ENCODE data around the gene LEP.

LEP gene

DNA sequence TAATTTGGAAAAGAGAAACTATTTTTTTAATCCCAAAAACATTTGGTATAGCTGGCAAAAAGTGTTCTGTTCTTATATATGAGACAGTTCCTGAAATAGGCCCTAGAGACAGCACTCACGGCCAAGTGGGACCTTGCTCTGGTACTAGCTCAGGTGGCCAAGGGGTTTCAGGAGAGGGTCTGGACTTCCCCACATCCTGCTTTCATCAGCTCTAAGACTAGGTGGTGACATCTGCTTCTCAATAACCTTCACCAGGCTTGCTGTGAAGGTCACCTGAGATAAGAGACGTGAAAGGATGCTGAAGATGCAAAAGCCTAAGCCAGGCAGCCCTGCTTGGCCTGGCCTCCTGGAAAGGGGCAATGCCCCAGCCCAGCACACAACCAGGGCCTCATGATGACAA, 62.1 kb downstream of the LEP start:
- H3K4me1 ChIP-seq (ENCODE audit: control insufficient read depth, insufficient read depth, low read length): peaks cover 40% of the 10 kb centered on the region
- H3K27ac ChIP-seq (ENCODE audit: low read depth, low read length): no peak overlapping the region
- H3K4me3 ChIP-seq (ENCODE audit: low read depth, low read length): no peak overlapping the region
- H3K9ac ChIP-seq (ENCODE audit: low read length): no peak overlapping the region
- H3K9me3 ChIP-seq (ENCODE audit: control insufficient read depth, insufficient read depth, low read depth, low read length): no peaks in the 10 kb centered on the region
- peaks cover 44% of the 10 kb centered on the region for H3K36me3 ChIP-seq (ENCODE audit: control insufficient read depth, insufficient read depth, low read length)
- H3K27me3 ChIP-seq (ENCODE audit: control insufficient read depth, insufficient read depth, low read length): no peaks in the 10 kb centered on the region

GRCh38 chr7:128303643-128304042, 62.6 kb downstream of the LEP start:
- Histone ChIP-seq H3K27ac (ENCODE audit: low read depth, low read length) (no peak overlapping the region), H3K4me3 (ENCODE audit: low read depth, low read length) (no peak overlapping the region), H3K9me3 (ENCODE audit: control insufficient read depth, insufficient read depth, low read depth, low read length) (no peaks in the 10 kb centered on the region), H3K9ac (ENCODE audit: low read length) (no peak overlapping the region), H3K27me3 (ENCODE audit: control insufficient read depth, insufficient read depth, low read length) (no peaks in the 10 kb centered on the region), H3K4me1 (ENCODE audit: control insufficient read depth, insufficient read depth, low read length) (peaks cover 36% of the 10 kb centered on the region), H3K36me3 (ENCODE audit: control insufficient read depth, insufficient read depth, low read length) (peaks cover 48% of the 10 kb centered on the region)

DNA sequence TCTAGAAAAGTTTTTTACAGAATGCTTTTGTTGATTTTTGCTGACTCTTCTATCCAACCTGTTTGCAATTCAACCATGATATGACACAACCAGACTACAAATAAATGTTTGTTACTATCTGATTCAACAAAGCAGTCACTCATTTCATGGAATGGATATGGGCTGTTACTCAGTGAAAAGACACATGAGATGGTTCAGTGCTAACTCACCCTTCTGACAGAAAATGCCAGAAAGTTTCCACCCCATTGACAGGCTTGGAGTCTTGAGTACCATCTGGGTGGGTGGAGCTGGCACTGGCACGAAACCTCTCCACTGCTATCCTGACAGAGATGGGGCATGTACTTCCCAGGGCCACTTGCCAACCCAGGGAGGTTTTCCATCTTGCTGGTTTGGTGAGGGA, 63.1 kb downstream of the LEP start:
- Histone ChIP-seq H3K36me3 (ENCODE audit: control insufficient read depth, insufficient read depth, low read length) (peaks cover 52% of the 10 kb centered on the region), H3K27me3 (ENCODE audit: control insufficient read depth, insufficient read depth, low read length) (no peaks in the 10 kb centered on the region), H3K9me3 (ENCODE audit: control insufficient read depth, insufficient read depth, low read depth, low read length) (no peaks in the 10 kb centered on the region), H3K4me1 (ENCODE audit: control insufficient read depth, insufficient read depth, low read length) (peaks cover 30% of the 10 kb centered on the region), H3K9ac (ENCODE audit: low read length) (no peak overlapping the region), H3K27ac (ENCODE audit: low read depth, low read length) (no peak overlapping the region), H3K4me3 (ENCODE audit: low read depth, low read length) (no peak overlapping the region)

GRCh38 chr7:128307061-128307460, 66.0 kb downstream of the LEP start:
- Histone ChIP-seq H3K9me3 (ENCODE audit: control insufficient read depth, insufficient read depth, low read depth, low read length) (no peaks in the 10 kb centered on the region), H3K4me3 (ENCODE audit: low read depth, low read length) (no peak overlapping the region), H3K27ac (ENCODE audit: low read depth, low read length) (no peak overlapping the region), H3K36me3 (ENCODE audit: control insufficient read depth, insufficient read depth, low read length) (peaks cover 80% of the 10 kb centered on the region), H3K9ac (ENCODE audit: low read length) (no peak overlapping the region), H3K4me1 (ENCODE audit: control insufficient read depth, insufficient read depth, low read length) (0 out of 2 replicates have a peak, but pooled peaks cover 2% of the 10 kb centered on the region), H3K27me3 (ENCODE audit: control insufficient read depth, insufficient read depth, low read length) (no peaks in the 10 kb centered on the region)
